ENCODE results near the gene MACROD1. TPM values are rescaled to one million over a fixed set of nuclear protein-coding genes. Genes with fewer than 3 reads are reported as not detected.

Gene MACROD1
- total and polyA plus RNA-seq, 9 of the 15 experiments (the other 6 are each of a cell fraction or from before 2014, with no cell fraction given) = 1.1 to 60.0 (median 26.4) TPM

- no peak for TF ChIP-seq ZNF518B (CRISPR knock-in tag; IDR thresholded peaks at IDR 0.05)
- no peak for TF ChIP-seq MLX (CRISPR knock-in tag; conservative IDR thresholded peaks at IDR 0.05)
- TF ChIP-seq ZNF408 (CRISPR knock-in tag; IDR thresholded peaks at IDR 0.05; ENCODE audit: low read depth) = no peak
- no peak for TF ChIP-seq KAT8 (IDR thresholded peaks at IDR 0.05; ENCODE audit: low read depth)
- no peak for TF ChIP-seq CREB1 (IDR thresholded peaks at IDR 0.05)
- peak; percentile 65 for TF ChIP-seq CREB1 (CRISPR knock-in tag; IDR thresholded peaks at IDR 0.05)
- no peak; the same call in 1 of the 2 replicates for TF ChIP-seq MYNN (IDR thresholded peaks at IDR 0.05)
- TF ChIP-seq MYNN (CRISPR knock-in tag; IDR thresholded peaks at IDR 0.05) = no peak
- TF ChIP-seq FOXP1 (CRISPR knock-in tag; IDR thresholded peaks at IDR 0.05) = no peak; the same call in 1 of the 2 replicates
- TF ChIP-seq TFAP4 (CRISPR knock-in tag; IDR thresholded peaks at IDR 0.05; ENCODE audit: borderline replicate concordance) = peak; percentile 91
- TF ChIP-seq PHB2 (IDR thresholded peaks at IDR 0.05; ENCODE audit: low read depth) = no peak
- TF ChIP-seq MTA3 (IDR thresholded peaks at IDR 0.05; ENCODE audit: borderline replicate concordance) = peak; percentile 60; the same call in 1 of the 2 replicates
- no peak for TF ChIP-seq ZNF444 (CRISPR knock-in tag; IDR thresholded peaks at IDR 0.05)
- no peak for TF ChIP-seq ATF4 (CRISPR knock-in tag; IDR thresholded peaks at IDR 0.05)
- TF ChIP-seq ZNF79 (CRISPR knock-in tag; IDR thresholded peaks at IDR 0.05; ENCODE audit: low read depth) = no peak
- no peak for TF ChIP-seq FOXO4 (CRISPR knock-in tag; IDR thresholded peaks at IDR 0.05)
- no peak for TF ChIP-seq BCL6 (CRISPR knock-in tag; IDR thresholded peaks at IDR 0.05)
- no peak for TF ChIP-seq OTX1 (CRISPR knock-in tag; IDR thresholded peaks at IDR 0.05)
- TF ChIP-seq NR2C1 (IDR thresholded peaks at IDR 0.05) = peak; percentile 59
- TF ChIP-seq NR2C1 (tag; IDR thresholded peaks at IDR 0.05) = no peak
- TF ChIP-seq EWSR1 (IDR thresholded peaks at IDR 0.05; ENCODE audit: borderline replicate concordance, low read depth, partially characterized antibody) = no peak
- TF ChIP-seq EGR1 (conservative IDR thresholded peaks at IDR 0.05) = no peak; the same call in 1 of the 2 replicates
These were observed 15.8 kb upstream of the MACROD1 start (continued) for GRCh38 chr11:64181506-64182411.
